Tibial artery (tissue), 4 donors: ENCODE results near the gene IL17RE.
"Not testable (repeated sequence)": the region's sequence is repeated elsewhere in the genome, so short reads cannot be mapped to it uniquely, and the experiment has no call there.

Experiments
- DNase-seq, 2 donors: peaks; one replicate each; pipeline ENCODE4 v3.0.0-alpha.2; 2019
- H3K27ac ChIP-seq, 2 donors: fragments of 200-600 bp; sonication (generic) in 1 of 2; 1 replicate in 1 of 2; 2 replicates in 1 of 2; pipeline ENCODE4 v1.5.1; 2018 to 2019; ENCODE audit warnings: mild to moderate bottlenecking in 1 of 2
- H3K27me3 ChIP-seq, 2 donors: fragments of 200-600 bp; sonication (generic) in 1 of 2; one replicate each; pipeline versions ENCODE4 v1.5.1 to v1.6.0; 2016 to 2019
- H3K36me3 ChIP-seq, 3 donors: fragments of 200-600 bp; sonication (generic) in 2 of 3; one replicate each; pipeline ENCODE4 v1.5.1; 2016 to 2019; ENCODE audit warnings: mild to moderate bottlenecking in 2 of 3
- H3K4me1 ChIP-seq, 4 donors: fragments of 200-600 bp; sonication (generic) in 2 of 4; 1 replicate in 3 of 4; 2 replicates in 1 of 4; pipeline ENCODE4 v1.5.1; 2016 to 2019
- H3K4me3 ChIP-seq, 2 donors: fragments of 200-600 bp; sonication (generic) in 1 of 2; 1 replicate in 1 of 2; 2 replicates in 1 of 2; pipeline ENCODE4 v1.5.1; 2018 to 2019; ENCODE audit warnings: mild to moderate bottlenecking in 2 of 2
- H3K9me3 ChIP-seq, 3 donors: fragments of 200-600 bp; sonication (generic) in 1 of 3; one replicate each; pipeline ENCODE4 v1.5.1; 2016 to 2019
- CTCF ChIP-seq, 2 experiments: fragments of 200-600 bp in 1 of 2; fragments of 450-650 bp in 1 of 2; IDR thresholded peaks; one replicate each; pipeline ENCODE4 v1.5.1; 2017 to 2019; ENCODE audit warnings: antibody characterized with exemption in 2 of 2, mild to moderate bottlenecking in 1 of 2, moderate library complexity in 1 of 2
- intact Hi-C: fragments of 100-400 bp; cut with DNase I; formaldehyde crosslinking; loops from one replicate; pipeline ENCODE4 v1.15.0; 2023; ENCODE audit warnings: low total_unique reads

Gene IL17RE

DNA sequence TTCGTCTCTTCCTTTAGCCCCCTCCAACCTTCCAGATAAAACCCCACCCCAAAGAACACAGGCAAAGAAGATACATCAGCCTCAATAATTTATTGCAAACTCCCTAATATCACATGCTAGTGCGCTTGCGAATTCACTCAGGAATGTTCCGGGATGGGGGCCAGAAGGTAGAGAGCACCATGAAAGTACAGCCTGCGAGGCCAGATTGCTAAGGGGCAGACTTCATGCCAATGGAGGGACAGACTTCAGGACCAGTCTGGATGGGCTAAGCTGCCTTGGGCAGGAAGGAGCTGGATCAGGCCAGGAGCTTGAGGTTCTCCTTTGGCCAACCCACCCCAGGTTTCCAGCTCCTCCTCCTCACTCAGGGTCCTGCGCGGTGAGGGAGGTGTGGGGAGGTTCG is 36.0 kb upstream of the IL17RE start:
- no peak for TF ChIP-seq CTCF (IDR thresholded peaks at IDR 0.05)
- DNase-seq: peak in 1 of 2 donors; percentile 82
- Histone ChIP-seq H3K4me3 (no peak overlapping the region), H3K36me3 (no peaks in the 10 kb centered on the region), H3K27me3 (no peaks in the 10 kb centered on the region), H3K9me3 (no peaks in the 10 kb centered on the region), H3K4me1 (peaks cover 0 to 50% (median 28%) of the 10 kb centered on the region in 4 donors), H3K27ac (peak overlapping the region; percentile 78 to 79)
- intact Hi-C loops: no loop called here

DNA sequence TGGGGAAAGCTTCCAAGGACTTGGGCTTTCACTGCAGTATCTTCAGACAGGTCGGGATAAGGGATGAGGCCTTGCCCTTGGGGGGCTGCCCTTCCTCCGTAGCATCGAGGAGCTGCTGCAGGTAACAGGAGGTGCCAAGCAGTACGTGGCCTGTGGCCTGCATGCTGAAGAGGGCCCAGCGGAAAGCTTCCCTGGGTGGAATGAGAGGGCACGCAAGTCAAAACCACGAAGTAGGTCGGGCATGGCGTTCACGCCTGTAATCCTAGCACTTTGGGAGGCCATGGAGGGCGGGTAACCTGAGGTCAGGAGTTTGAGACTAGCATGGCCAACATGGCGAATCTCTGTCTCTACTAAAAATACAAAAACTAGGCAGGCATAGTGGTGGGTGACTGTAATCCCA is 35.5 kb upstream of the IL17RE start:
- Histone ChIP-seq H3K27me3 (no peaks in the 10 kb centered on the region), H3K4me3 (no peak overlapping the region), H3K27ac (peak overlapping the region; percentile 78 to 79), H3K9me3 (no peaks in the 10 kb centered on the region), H3K36me3 (no peaks in the 10 kb centered on the region), H3K4me1 (peaks cover 0 to 49% (median 27%) of the 10 kb centered on the region in 4 donors)
- intact Hi-C loops: no loop called here
- TF ChIP-seq CTCF (IDR thresholded peaks at IDR 0.05): no peak
- no peak for DNase-seq

- no peaks in the 10 kb centered on the region for H3K9me3 ChIP-seq
- H3K27ac ChIP-seq: no peak overlapping the region
- no peak for TF ChIP-seq CTCF (IDR thresholded peaks at IDR 0.05)
- no peaks in the 10 kb centered on the region for H3K36me3 ChIP-seq
- no peak for DNase-seq
- intact Hi-C loops: no loop called here
- no peak overlapping the region for H3K4me3 ChIP-seq
- peaks cover 0 to 22% (median 10%) of the 10 kb centered on the region in 4 donors for H3K4me1 ChIP-seq
- H3K27me3 ChIP-seq: no peaks in the 10 kb centered on the region
Measured at GRCh38 chr3:9869955-9870354, 32.7 kb upstream of the IL17RE start.

- Histone ChIP-seq H3K36me3 (no peaks in the 10 kb centered on the region), H3K4me3 (no peak overlapping the region), H3K9me3 (no peaks in the 10 kb centered on the region), H3K4me1 (peaks cover 0 to 12% (median 2%) of the 10 kb centered on the region in 4 donors), H3K27me3 (no peaks in the 10 kb centered on the region), H3K27ac (no peak overlapping the region)
- DNase-seq: no peak
- no peak for TF ChIP-seq CTCF (IDR thresholded peaks at IDR 0.05)
- intact Hi-C loops: no loop called here
Measured at GRCh38 chr3:9870978-9871377, 31.7 kb upstream of the IL17RE start.

DNA sequence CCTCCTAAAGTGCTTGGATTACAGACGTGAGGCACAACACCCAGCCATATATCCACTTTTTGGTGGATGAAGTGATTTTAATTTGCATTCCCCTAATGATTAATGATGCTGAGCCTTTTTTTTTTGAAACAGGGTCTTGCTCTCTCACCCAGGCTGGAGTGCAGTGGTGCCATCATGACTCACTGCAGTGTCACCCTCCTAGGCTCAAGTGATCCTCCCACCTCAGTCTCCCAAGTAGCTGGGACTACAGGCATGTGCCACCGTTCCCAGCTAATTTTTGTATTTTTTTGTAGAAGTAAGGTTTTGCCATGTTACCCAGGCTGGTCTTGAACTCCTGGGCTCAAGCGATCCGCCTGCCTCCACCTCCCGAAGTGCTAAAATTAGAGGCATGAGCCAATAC is 30.6 kb upstream of the IL17RE start:
- H3K27ac ChIP-seq, H3K9me3 ChIP-seq, H3K4me1 ChIP-seq, H3K27me3 ChIP-seq, DNase-seq, H3K36me3 ChIP-seq, intact Hi-C loops, H3K4me3 ChIP-seq: not testable (repeated sequence)

DNA sequence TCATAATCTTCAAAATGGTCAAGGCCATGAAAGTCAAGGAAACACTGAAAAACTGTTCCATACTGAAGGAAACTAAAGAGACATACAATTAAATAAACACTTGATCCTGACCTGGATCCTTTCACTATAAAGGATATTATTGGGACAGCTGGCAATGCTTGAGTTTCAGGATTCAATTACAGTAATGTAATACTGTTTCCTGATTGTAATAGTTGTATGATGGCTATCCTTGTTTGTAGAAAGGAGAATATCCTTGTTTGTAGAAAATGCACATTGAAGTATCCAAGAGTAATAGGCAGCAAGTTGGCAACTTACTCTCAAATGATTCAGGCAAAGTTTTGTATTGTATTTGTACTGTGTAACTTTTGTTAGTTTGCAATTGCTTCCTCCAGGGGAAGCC is 27.2 kb upstream of the IL17RE start:
- Histone ChIP-seq H3K4me1 (no peaks in the 10 kb centered on the region), H3K36me3 (no peaks in the 10 kb centered on the region), H3K27ac (no peak overlapping the region), H3K27me3 (no peaks in the 10 kb centered on the region), H3K9me3 (no peaks in the 10 kb centered on the region), H3K4me3 (no peak overlapping the region)
- intact Hi-C loops: no loop called here
- TF ChIP-seq CTCF (IDR thresholded peaks at IDR 0.05): no peak
- DNase-seq: no peak

DNA sequence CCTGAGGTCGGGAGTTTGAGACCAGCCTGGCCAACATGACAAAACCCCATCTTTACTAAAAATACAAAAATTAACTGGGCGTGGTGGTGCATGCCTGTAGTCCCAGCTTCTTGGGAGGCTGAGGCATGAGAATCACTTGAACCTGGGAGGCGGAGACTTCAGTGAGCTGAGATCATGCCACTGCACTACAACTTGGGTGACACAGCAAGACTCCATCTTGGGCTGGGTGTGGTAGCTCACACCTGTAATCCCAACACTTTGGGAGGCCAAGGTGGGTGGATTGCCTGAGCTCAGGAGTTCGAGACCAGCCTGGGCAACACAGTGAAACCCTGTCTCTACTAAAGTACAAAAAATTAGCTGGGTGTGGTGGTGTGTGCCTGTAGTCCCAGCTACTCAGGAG is 26.4 kb upstream of the IL17RE start:
- DNase-seq, H3K4me3 ChIP-seq, H3K36me3 ChIP-seq, H3K9me3 ChIP-seq, H3K27ac ChIP-seq, intact Hi-C loops, H3K4me1 ChIP-seq, H3K27me3 ChIP-seq: not testable (repeated sequence)
